Stimulated activated CD8-positive, alpha-beta memory T cell treated with anti-CD3 and anti-CD28 coated beads, Interleukin-2, amount 100 ng/mL, for 48 hours (primary cell): Measurements from ENCODE around the gene TRIM26.

Source experiments
- DNase-seq, 2 donors: peaks; one replicate each; pipeline ENCODE4 v3.0.0-alpha.2; 2020; ENCODE audit warnings: low read depth in 2 of 2

Gene TRIM26

DNA sequence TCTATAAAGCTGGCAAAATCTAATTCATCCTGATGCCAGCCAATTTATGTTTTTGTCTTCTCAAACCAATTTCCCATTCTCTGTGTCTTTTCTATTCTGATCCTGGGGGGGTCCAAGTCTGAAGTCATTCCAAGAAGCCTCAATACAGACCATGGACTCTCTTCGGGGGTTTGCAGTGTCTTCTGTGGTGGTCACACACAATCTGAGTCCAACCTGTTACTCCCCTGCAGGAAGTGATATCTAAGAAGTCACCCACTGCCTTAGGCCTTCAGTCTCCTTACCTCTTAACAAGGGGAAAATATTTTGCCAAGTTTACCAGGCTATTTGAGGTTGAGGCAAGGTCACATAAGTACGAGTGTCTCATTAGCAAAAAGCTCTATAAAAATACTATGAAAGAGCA is 1.9 kb downstream of the TRIM26 start:
- DNase-seq, result no peak

- no peak for DNase-seq
Measured at GRCh38 chr6:30207619-30208295, 5.4 kb downstream of the TRIM26 start.

DNA sequence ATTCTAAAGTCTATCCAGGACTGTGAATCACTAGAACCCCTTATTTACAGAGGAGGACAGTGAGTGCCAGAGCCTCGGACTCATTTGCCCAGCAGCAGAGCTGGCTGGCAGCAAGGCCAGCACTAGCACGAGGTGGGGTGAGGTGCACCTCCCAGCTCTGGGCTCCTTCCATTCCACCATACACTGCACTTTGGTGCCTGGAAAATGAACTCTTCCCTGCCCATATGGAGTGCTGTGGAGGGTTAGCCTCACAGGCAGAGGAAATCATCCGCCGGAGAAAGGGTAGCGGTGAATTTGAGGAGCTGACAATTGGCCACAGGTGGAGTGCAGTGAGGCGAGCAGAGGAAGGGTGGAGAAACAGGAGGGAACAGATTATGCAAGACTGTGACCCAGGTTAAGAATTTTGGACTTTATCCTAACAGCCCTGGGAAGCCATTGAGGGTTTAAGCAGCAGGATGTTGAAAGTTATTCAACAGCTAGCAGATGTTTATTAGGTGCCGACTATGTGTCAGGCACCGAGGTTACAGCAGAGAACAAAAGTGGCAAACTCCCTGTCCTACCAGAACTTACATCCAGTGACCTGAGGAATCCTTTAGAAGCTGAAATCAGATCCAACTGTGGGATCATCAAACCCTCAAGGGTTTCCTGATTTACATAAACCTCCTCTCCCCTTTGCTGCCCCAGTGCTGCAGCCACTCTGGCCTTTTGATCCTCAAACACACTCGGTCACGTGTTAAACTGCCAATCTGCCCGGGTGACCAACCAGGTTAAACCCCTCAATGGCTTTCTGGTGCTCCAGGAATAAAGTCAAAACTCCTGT is 6.2 kb downstream of the TRIM26 start:
- no peak for DNase-seq

- no peak for DNase-seq
Measured at GRCh38 chr6:30206152-30206551, 7.1 kb downstream of the TRIM26 start.

DNA sequence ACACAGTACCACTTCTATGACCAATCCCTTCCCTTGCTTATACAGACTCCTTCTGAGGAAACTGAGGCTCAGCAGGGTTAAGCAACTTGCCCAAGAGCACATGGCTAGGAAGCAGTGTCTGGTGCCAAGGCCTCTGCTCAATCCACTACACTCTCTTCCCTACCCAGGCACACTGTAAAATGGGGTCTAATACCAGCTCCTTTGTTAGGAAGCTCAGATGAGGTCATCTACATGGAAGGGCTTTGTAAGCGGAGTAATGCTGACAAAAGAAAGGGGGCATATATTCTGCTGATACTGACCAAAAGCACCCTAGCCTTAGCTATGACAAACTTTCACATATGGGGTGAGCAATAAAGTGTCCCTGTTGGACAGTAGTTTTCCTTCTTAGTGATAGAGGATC is 9.1 kb downstream of the TRIM26 start:
- DNase-seq, result no peak

DNA sequence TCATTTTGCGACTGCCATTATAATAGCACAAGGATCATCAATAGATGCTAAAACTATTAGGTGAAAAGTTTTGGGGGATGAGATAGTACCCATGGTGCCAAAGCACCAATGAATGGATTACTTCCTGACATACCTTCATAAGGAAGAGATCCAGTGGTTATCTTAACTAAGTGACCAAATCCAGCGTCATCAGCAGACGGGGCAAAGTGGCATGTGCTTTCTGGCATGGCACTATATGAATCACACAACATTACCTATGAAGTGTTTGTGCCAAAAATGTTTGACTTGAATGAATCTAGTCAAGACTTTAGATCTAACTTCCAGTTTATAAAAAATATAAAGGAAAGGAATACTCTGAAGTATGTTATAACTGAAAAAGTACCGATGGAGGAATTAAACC is 10.8 kb downstream of the TRIM26 start:
- no peak for DNase-seq

DNA sequence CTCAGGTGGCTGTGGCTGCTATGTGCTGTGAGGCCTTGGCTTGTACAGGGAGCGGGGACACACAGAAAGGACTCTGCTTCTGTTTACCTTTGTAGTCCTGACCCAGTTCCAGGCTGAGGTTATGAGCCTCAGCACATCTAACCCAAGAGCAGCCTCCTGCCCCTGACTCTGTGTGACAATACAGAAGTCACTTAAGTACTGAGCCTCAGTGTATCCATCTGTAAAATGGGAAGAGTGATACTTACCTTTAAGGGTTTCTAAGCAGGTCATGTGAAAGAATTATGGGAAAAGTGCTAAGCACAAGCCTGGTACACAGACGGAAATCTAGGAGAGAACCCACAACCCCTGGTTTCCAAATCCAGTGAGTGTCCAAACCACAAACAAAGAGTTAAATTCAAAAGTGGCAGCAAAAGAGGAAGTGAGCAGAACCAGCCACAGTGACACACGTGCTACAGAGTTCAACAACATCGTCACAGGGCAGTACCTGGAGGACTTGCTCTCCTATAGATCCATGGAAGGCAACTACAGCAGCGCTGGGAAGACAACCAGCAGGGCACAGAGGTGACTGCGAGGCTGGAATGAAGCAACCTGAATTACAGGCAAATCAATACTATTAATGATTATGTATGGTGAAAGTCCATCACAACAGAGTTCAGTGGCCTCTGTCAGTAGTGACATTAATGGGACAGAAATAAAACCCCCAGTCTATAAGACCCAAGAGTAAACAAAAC is 12.5 kb downstream of the TRIM26 start:
- DNase-seq, result no peak

DNA sequence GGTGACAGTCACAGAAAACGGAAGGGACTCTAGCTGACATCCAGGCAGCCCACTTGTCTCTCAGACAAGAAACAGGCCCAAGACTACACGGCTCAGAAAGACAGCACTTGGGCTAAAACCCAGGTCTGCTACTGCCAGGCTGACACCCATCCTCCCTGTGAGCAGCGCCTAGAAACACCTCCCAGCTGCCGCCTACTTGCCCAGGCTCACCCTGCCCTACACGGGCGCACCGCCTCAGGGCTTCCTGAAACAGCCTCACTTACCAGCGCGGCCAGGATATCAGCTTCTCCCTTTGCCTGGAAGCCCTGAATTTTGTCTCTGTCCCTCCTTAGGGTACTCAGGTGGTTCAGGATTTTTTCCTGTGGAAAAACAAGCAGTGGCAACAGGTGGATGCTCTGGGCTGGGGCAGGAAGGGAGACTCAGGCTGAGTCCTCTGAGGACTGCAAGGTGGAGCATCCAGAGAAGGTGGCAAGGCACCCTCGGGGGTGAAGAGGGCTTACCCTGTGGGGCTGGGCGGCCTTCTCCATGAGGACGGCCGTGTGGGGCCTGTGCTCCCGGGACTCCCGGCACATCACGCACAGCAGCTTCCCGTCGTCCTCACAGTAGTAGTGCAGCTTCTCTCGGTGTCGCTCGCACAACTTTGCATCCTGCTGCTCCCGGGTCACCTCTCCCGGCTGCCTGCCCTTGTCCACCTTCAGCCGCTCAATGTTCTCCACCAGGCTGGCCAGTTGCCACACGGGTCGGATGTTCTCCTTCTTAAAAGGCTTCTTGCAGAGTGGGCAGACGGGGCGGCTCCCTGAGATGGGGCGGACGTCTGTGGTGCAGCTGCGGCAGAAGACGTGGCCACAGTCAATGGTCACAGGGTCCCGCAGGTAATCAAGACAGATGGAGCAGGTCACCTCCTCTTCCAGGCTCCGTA is 14.8 kb downstream of the TRIM26 start:
- DNase-seq, result no peak

DNA sequence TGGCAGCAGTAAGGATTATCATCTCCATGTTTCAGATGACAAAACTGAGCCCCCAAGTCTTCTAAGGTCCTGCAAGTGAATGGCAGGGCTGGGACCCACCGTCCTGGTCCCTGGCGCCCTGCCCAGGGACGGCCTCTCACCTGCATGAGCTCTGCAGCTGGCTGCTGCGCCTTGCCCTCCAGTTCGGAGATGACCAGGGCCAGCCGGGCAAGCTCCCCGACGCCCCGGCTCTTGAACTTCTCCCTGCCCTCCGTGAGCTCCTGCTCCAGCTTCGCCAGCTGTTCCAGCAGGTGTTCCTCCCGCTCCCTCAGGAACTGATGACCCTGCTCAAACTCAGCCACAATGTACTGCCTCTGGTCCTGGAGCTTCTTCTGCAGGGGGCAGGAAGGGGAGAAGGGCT is 16.8 kb downstream of the TRIM26 start:
- no peak for DNase-seq

GRCh38 chr6:30195951-30196350 is 17.3 kb downstream of the TRIM26 start:
- DNase-seq, result no peak

GRCh38 chr6:30194797-30195690 is 18.2 kb downstream of the TRIM26 start:
- DNase-seq, result no peak

- no peak for DNase-seq
Measured at GRCh38 chr6:30192076-30192475, 21.1 kb downstream of the TRIM26 start.

DNA sequence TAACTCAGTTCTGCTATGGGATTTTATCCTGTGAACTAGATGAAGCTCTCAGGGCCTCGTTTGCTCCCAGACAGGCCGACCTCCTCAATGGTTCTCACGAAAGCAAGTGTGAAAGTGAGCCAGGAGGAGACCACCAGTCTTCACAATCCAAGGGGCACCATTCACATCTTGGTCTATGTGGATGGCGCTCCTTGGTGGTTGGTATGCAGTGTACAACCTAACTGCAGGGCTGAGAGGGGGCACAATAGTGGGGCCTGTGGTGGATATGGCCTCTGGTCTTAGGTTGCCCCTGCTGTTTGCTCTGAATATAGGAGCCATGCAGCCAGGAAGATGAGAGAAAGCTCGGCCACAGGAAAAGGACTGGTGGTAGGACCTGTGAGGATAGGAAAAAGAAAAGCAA is 24.7 kb downstream of the TRIM26 start:
- no peak for DNase-seq

- no peak for DNase-seq
Measured at GRCh38 chr6:30185846-30186484, 27.2 kb downstream of the TRIM26 start.

GRCh38 chr6:30184417-30185031 is 28.7 kb downstream of the TRIM26 start:
- DNase-seq, result no peak

GRCh38 chr6:30180145-30180544 is 33.1 kb downstream of the TRIM26 start:
- no peak for DNase-seq

- no peak for DNase-seq
Measured at GRCh38 chr6:30178837-30179236, 34.4 kb downstream of the TRIM26 start.

GRCh38 chr6:30175765-30176164 is 37.4 kb downstream of the TRIM26 start:
- DNase-seq, result no peak

GRCh38 chr6:30172681-30173080 is 40.5 kb downstream of the TRIM26 start:
- no peak for DNase-seq
